ENCODE measurements around the gene VPS8. TPM values are rescaled to one million over a fixed set of nuclear protein-coding genes. Genes with fewer than 3 reads are reported as not detected.

Gene VPS8
- total RNA-seq, 1 experiment from 2014 or later: 72.3 TPM

GRCh38 chr3:184944241-184944640 lies 132.3 kb downstream of the VPS8 start:
- no peak for ATAC-seq
- Histone ChIP-seq H3K4me3 (ENCODE audit: low read depth in 2 of 2, low read length in 2 of 2) (no peak overlapping the region), H3K27ac (ENCODE audit: low read length) (no peak overlapping the region), H3K4me1 (ENCODE audit: control insufficient read depth, insufficient read depth, low read length) (no peaks in the 10 kb centered on the region), H3K27me3 (ENCODE audit: control insufficient read depth, insufficient read depth, low read length) (no peaks in the 10 kb centered on the region), H3K9me3 (ENCODE audit: control insufficient read depth, insufficient read depth, low read depth, low read length) (no peaks in the 10 kb centered on the region), H3K36me3 (ENCODE audit: control insufficient read depth, insufficient read depth, low read length) (0 out of 2 replicates have a peak, but pooled peaks cover 3% of the 10 kb centered on the region)
- DNase-seq (ENCODE audit: low read depth, low spot score): no peak
- no TSS peak for BruUV-seq (replicated peaks)
- TF ChIP-seq REST (IDR thresholded peaks at IDR 0.05; ENCODE audit: insufficient read depth in 1 of 2, low read depth in 2 of 2, low read length in 1 of 2): no peak
- no peak for TF ChIP-seq SIN3A (IDR thresholded peaks at IDR 0.05; ENCODE audit: borderline replicate concordance, insufficient read depth, low read depth, low read length)
- ChIA-PET CTCF (no interaction called here), POLR2A (no interaction called here)
- intact Hi-C loops (cut with micrococcal nuclease; ENCODE audit: unreplicated experiment) (no loop called here), in situ Hi-C loops (cut with HindIII; ENCODE audit: low pct_unique_long_range_greater_than_20kb, low sequenced_read_pairs) (no loop called here)

GRCh38 chr3:184945886-184946625 lies 134.1 kb downstream of the VPS8 start:
- Histone ChIP-seq H3K27ac (ENCODE audit: low read length) (no peak overlapping the region), H3K4me3 (ENCODE audit: low read depth in 2 of 2, low read length in 2 of 2) (no peak overlapping the region), H3K27me3 (ENCODE audit: control insufficient read depth, insufficient read depth, low read length) (no peaks in the 10 kb centered on the region), H3K4me1 (ENCODE audit: control insufficient read depth, insufficient read depth, low read length) (no peaks in the 10 kb centered on the region), H3K9me3 (ENCODE audit: control insufficient read depth, insufficient read depth, low read depth, low read length) (no peaks in the 10 kb centered on the region), H3K36me3 (ENCODE audit: control insufficient read depth, insufficient read depth, low read length) (0 out of 2 replicates have a peak, but pooled peaks cover 3% of the 10 kb centered on the region)
- POLR2A ChIA-PET: no interaction called here
- ATAC-seq (no peak), DNase-seq (ENCODE audit: low read depth, low spot score) (no peak)
- TF ChIP-seq POLR2AphosphoS5 (IDR thresholded peaks at IDR 0.05; ENCODE audit: low read depth, low read length) (no peak), REST (IDR thresholded peaks at IDR 0.05; ENCODE audit: insufficient read depth in 1 of 2, low read depth in 2 of 2, low read length in 1 of 2) (no peak), TCF7L2 (IDR thresholded peaks at IDR 0.05; ENCODE audit: low read depth, low read length) (no peak), CTCF (IDR thresholded peaks at IDR 0.05) (no peak), SIN3A (IDR thresholded peaks at IDR 0.05; ENCODE audit: borderline replicate concordance, insufficient read depth, low read depth, low read length) (no peak)
- no TSS peak for BruUV-seq (replicated peaks)
- CTCF ChIA-PET: no interaction called here
- intact Hi-C loops (cut with micrococcal nuclease; ENCODE audit: unreplicated experiment) (no loop called here), in situ Hi-C loops (cut with HindIII; ENCODE audit: low pct_unique_long_range_greater_than_20kb, low sequenced_read_pairs) (no loop called here)

Measured in Panc1 (cell line).